Pancreas (tissue), 10 donors: ENCODE measurements around the gene IP6K3. TPM values are rescaled to one million over a fixed set of nuclear protein-coding genes. Genes with fewer than 3 reads are reported as not detected.

Source experiments
- ATAC-seq, 4 donors: fragments of 200-7000 bp; cut with Tn5 transposase; one replicate each; pipeline versions ENCODE4 v1.8.0 to v1.9.1; 2020; ENCODE audit warnings: mild to moderate bottlenecking in 4 of 4, moderate library complexity in 4 of 4
- DNase-seq, 6 donors: peaks; one replicate each; pipeline ENCODE4 v3.0.0-alpha.2; 2020
- FAIRE-seq: peaks from 2 replicates; lab custom pipeline; 2012; peaks lifted over from hg19 to GRCh38; lab: Jason Lieb, UNC
- H3K27ac ChIP-seq, 4 donors: fragments of 200-600 bp; sonication (generic); 1 replicate in 3 of 4; 2 replicates in 1 of 4; pipeline versions ENCODE4 v1.5.0 to v1.8.0; 2020
- H3K27me3 ChIP-seq, 4 donors: fragments of 200-600 bp; one replicate each; pipeline ENCODE4 v1.8.0; 2021
- H3K36me3 ChIP-seq, 3 donors: fragments of 200-600 bp; sonication (generic) in 1 of 3; one replicate each; pipeline versions ENCODE4 v1.5.0 to v1.8.0; 2020 to 2021
- H3K4me1 ChIP-seq, 3 donors: fragments of 200-600 bp; one replicate each; pipeline ENCODE4 v1.8.0; 2021
- H3K4me3 ChIP-seq, 4 donors: fragments of 200-600 bp; sonication (generic) in 2 of 4; one replicate each; pipeline versions ENCODE4 v1.5.0 to v1.8.0; 2020 to 2021
- H3K9me3 ChIP-seq, 4 donors: fragments of 200-600 bp; one replicate each; pipeline ENCODE4 v1.8.0; 2021
- CTCF ChIP-seq, 4 donors: fragments of 200-600 bp; sonication (generic) in 3 of 4; IDR thresholded peaks; one replicate each; pipeline versions ENCODE4 v1.5.0 to v1.8.0; 2021; ENCODE audit warnings: antibody characterized with exemption in 4 of 4
- WGBS, 2 donors: extraction: QIAGEN DNeasy Blood & Tissue Kit; methylation state at CpG; one replicate each; pipeline ENCODE4 v1.1.7; 2013; 5-methylcytosine and 5-hydroxymethylcytosine counted together
- intact Hi-C, 3 donors: fragments of 100-400 bp; cut with DNase I; formaldehyde crosslinking; loops; one replicate each; pipeline versions ENCODE4 v1.11.1 to v1.14.2; 2022
- polyA plus RNA-seq, 2 donors: library from polyadenylated mRNA; stranded (reverse); fragments of 200-250 nt; gene quantifications; one replicate each; pipeline ENCODE4 v1.2.3, GENCODE V29; 2013
- total RNA-seq, 6 donors: library from RNA; stranded (reverse); fragmentation: NEBNext Ultra II Directional in 4 of 6; extraction: Animal tissue kit (Norgen Biotek cat#: 25700) in 4 of 6; gene quantifications; one replicate each; pipeline versions ENCODE4 v1.2.1 to v1.2.4, GENCODE V29; 2021 to 2023
- donor health status: healthy with polysubstance abuse.
- donor health status: DM: no; HTN: no; CAD: no; lungs with moderate emphysema.
- donor health status: DM: no; HTN: no; CAD: no.
- donor health status: control.
- donor health status: control.
- donor health status: Bipolar disorder and iron deficiency.
- donor health status: DM: yes; HTN: yes; CAD: no.
- donor health status: DM: no; HTN: no; CAD: no.
- donor health status: DM: no; HTN: no; CAD: no.
- donor health status: DM: yes; HTN: yes; CAD: no.

IP6K3 gene
- total and polyA plus RNA-seq, 8 donors: 0.12 to 0.69 (median 0.36) TPM

GRCh38 chr6:33787346-33787953 lies 40.7 kb upstream of the IP6K3 start:
- Histone ChIP-seq H3K36me3 (peaks cover 0 to 20% (median 8%) of the 10 kb centered on the region in 3 donors), H3K4me3 (peak overlapping the region in 3 of 4 donors; percentile 95 to 97 (median 96)), H3K27me3 (no peaks in the 10 kb centered on the region), H3K27ac (peak overlapping the region in 3 of 4 donors; percentile 84 to 91 (median 89)), H3K9me3 (no peaks in the 10 kb centered on the region), H3K4me1 (peaks cover 12 to 21% (median 16%) of the 10 kb centered on the region in 3 donors)
- no peak for ATAC-seq
- 15 to 29% methylated on average over 7 of the region's 7 CpGs for WGBS, 2 donors
- no peak for FAIRE-seq
- intact Hi-C loops: no loop called here
- TF ChIP-seq CTCF (IDR thresholded peaks at IDR 0.05): no peak
- DNase-seq: no peak

GRCh38 chr6:33786736-33787135 lies 40.0 kb upstream of the IP6K3 start:
- Histone ChIP-seq H3K27ac (no peak overlapping the region), H3K36me3 (peaks cover 0 to 23% (median 8%) of the 10 kb centered on the region in 3 donors), H3K27me3 (no peaks in the 10 kb centered on the region), H3K4me3 (no peak overlapping the region), H3K9me3 (no peaks in the 10 kb centered on the region), H3K4me1 (peaks cover 12 to 21% (median 16%) of the 10 kb centered on the region in 3 donors)
- DNase-seq (no peak), ATAC-seq (no peak), FAIRE-seq (no peak)
- intact Hi-C loops: no loop called here
- TF ChIP-seq CTCF (IDR thresholded peaks at IDR 0.05): no peak
- 65 to 70% methylated on average over 3 of the region's 3 CpGs for WGBS, 2 donors

- DNase-seq (no peak), FAIRE-seq (no peak), ATAC-seq (no peak)
- Histone ChIP-seq H3K9me3 (no peaks in the 10 kb centered on the region), H3K27ac (no peak overlapping the region), H3K36me3 (peaks cover 2 to 26% (median 8%) of the 10 kb centered on the region in 3 donors), H3K4me1 (peaks cover 12 to 21% (median 16%) of the 10 kb centered on the region in 3 donors), H3K4me3 (no peak overlapping the region), H3K27me3 (no peaks in the 10 kb centered on the region)
- intact Hi-C loops: no loop called here
- 67 to 76% methylated on average over 3 of the region's 3 CpGs for WGBS, 2 donors
- TF ChIP-seq CTCF (IDR thresholded peaks at IDR 0.05): no peak
Observed at GRCh38 chr6:33785778-33786177, 39.1 kb upstream of the IP6K3 start.

GRCh38 chr6:33784787-33785186 lies 38.1 kb upstream of the IP6K3 start:
- FAIRE-seq (no peak), ATAC-seq (no peak), DNase-seq (peak in 2 of 6 donors; percentile 1 to 20)
- Histone ChIP-seq H3K4me3 (no peak overlapping the region), H3K36me3 (peaks cover 7 to 35% (median 11%) of the 10 kb centered on the region in 3 donors), H3K27ac (no peak overlapping the region), H3K4me1 (peaks cover 12 to 21% (median 16%) of the 10 kb centered on the region in 3 donors), H3K9me3 (no peaks in the 10 kb centered on the region), H3K27me3 (no peaks in the 10 kb centered on the region)
- no peak for TF ChIP-seq CTCF (IDR thresholded peaks at IDR 0.05)
- intact Hi-C loops: no loop called here
- WGBS, 2 donors: 82 to 84% methylated on average over 13 of the region's 13 CpGs
